GM12873 (cell line): Measurements from ENCODE around the gene MYO10.

Experiments used
- TF ChIP-seq, protein P1 (sequence below): IDR thresholded peaks from 2 replicates; pipeline ENCODE4 v1.5.1; 2012; ENCODE audit warnings: low read depth, mild to moderate bottlenecking, moderate library complexity, low read length, control low read depth; ENCODE audit not compliant: insufficient read depth; ENCODE audit errors: missing control alignments

Gene MYO10

DNA sequence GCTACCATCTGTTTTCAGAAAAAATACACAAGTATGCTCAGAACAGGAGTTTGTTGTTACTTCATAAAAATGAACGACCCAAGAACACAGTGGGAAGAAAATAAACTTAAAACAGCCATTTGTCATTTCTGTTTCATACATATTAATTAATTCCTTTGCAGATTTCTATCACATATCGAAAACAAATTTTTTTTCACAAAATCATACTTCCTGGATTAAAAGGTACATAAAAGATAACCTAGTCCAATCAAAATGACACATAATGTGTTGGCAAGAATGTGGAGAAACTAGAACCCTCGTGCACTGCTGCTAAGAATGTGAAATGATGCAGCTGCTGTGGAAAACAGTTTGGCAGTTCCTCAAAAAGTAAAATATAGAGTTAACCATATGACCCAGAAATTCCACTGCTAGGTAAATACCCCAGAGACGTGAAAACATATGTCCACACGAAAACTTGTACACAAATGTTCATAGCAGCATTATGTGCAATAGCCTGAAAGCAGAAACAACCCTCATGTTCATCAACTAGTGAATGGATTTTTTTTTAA lies 46.0 kb downstream of the MYO10 start:
- TF ChIP-seq, protein P1, sequence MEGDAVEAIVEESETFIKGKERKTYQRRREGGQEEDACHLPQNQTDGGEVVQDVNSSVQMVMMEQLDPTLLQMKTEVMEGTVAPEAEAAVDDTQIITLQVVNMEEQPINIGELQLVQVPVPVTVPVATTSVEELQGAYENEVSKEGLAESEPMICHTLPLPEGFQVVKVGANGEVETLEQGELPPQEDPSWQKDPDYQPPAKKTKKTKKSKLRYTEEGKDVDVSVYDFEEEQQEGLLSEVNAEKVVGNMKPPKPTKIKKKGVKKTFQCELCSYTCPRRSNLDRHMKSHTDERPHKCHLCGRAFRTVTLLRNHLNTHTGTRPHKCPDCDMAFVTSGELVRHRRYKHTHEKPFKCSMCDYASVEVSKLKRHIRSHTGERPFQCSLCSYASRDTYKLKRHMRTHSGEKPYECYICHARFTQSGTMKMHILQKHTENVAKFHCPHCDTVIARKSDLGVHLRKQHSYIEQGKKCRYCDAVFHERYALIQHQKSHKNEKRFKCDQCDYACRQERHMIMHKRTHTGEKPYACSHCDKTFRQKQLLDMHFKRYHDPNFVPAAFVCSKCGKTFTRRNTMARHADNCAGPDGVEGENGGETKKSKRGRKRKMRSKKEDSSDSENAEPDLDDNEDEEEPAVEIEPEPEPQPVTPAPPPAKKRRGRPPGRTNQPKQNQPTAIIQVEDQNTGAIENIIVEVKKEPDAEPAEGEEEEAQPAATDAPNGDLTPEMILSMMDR: no peak

DNA sequence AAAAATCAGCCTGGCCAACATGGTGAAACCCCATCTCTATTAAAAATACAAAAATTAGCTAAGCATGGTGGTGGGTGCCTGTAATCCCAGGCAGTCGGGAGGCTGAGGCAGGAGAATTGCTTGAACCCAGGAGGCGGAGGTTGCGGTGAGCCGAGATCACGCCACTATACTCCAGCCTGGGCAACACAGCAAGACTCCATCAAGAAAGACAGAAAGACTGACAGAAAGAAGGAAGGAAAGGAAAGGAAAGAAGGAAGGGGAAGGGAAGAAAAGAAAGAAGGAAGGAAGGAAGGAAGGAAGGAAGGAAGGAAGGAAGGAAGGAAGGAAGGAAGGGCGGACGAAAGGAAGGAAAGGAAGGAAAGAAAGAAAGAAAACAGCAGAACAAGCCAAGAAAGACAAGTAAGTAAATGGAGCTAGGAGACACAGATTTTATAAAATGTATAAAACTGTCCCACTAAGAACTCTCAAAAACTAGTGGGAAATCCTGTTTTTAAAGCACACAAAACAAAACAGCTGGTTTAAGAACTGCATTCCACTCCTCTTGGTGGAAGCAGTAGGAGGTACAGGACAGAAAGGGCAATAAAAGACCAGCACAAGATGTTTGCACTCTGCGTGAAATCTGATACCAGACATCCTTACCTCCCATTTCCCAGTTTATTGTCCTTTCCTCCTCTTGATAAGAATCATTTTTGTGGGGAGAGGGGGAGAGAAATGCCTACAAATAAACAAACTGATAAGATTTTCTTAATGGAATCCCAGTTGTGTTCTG lies 46.7 kb downstream of the MYO10 start:
- TF ChIP-seq, protein P1: no peak

GRCh38 chr5:16888694-16889124 lies 47.4 kb downstream of the MYO10 start:
- TF ChIP-seq, protein P1: no peak

GRCh38 chr5:16886793-16887345 lies 49.2 kb downstream of the MYO10 start:
- TF ChIP-seq, protein P1: no peak

GRCh38 chr5:16886366-16886736 lies 49.7 kb downstream of the MYO10 start:
- TF ChIP-seq, protein P1: no peak

DNA sequence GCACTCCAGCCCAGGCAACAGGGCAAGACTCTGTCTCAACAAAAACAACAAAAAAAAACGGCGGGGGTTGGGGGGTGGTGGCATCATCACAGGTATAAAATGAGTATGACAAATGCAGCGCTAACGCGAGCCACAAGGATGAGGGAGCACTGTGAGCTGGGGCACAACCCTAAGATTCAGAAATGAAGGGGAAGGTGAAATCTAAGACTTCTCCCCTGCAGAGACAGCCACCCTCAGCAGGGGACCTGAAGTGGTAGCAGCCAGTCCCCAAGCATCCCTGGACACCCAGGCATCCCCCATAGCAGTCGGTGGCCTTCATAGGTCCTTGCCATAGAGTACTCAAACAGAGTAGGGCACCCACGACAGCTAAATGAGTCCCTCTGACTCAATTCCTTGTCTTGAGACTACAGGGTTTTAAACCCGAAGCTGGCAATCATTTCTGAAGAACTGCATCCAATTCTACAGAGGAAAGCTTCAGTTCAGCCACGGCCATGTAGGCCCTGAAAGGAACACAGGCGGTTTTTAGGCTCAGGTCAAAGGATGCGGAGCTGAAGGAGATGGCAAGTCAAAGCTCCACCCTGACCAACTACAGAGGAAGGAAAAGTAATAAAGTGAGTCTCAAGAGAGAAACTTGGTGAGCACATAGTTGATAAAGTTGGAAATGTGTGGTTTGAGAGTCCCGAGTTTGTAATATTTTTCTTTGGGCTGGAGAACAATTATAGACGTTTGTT lies 50.3 kb downstream of the MYO10 start:
- TF ChIP-seq, protein P1: no peak

GRCh38 chr5:16884595-16884994 lies 51.5 kb downstream of the MYO10 start:
- TF ChIP-seq, protein P1: no peak
